GM18909 (cell line): ENCODE measurements around the gene TRIM75.
"Not testable (repeated sequence)": the region's sequence is repeated elsewhere in the genome, so short reads cannot be mapped to it uniquely, and the experiment has no call there.

Source experiments
- ATAC-seq: cut with Tn5 transposase; IDR thresholded peaks from one replicate; pipeline ENCODE4 v1.9.1; 2021; ENCODE audit warnings: mild to moderate bottlenecking; ENCODE audit not compliant: unreplicated experiment, poor library complexity

Gene TRIM75

GRCh38 chr4:165073346-165073745 lies 19.7 kb downstream of the TRIM75 start:
- not testable (repeated sequence) for ATAC-seq

DNA sequence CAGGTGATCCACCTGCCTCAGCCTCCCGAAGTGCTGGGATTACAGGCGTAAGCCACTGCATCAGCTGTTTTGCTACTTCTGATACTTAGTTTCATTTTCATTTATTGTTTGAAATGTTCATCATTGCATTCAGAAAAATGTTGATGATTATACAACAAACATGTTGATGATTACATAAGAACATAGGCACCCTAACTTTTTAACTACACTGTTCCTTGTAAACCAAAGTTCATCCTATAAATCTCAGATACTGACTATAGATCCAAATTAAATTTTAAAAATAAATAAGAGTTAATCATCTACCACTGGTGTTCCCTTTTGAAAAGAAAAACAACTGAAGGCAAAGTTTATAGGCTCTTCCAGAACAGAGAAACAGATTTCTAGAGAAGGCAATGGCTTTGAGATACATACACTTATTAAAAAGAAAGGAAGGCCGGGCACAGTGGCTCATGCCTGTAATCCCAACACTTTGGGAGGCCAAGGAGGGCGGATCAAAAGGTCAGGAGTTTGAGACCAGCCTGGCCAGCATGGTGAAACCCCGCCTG lies 23.4 kb downstream of the TRIM75 start:
- ATAC-seq, result no peak

DNA sequence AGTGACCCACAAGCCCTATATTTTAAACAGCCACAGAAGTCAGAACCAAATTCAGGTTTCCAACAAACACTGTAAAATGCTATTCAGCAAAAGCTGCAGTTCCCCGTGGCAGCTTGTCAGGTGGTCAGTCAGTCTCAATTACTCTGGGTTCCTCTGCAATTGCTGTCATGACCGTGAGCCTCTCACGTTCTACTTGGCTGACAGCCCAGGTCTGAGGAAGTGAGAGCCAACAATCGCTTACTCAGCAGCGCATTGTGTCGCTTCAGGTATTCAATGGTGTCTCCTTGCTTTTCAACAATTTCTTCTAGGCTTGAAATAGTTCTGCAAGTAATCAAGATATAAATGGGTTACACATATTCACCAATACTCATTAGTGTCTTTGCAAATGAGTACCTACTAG lies 25.8 kb downstream of the TRIM75 start:
- ATAC-seq, result no peak

DNA sequence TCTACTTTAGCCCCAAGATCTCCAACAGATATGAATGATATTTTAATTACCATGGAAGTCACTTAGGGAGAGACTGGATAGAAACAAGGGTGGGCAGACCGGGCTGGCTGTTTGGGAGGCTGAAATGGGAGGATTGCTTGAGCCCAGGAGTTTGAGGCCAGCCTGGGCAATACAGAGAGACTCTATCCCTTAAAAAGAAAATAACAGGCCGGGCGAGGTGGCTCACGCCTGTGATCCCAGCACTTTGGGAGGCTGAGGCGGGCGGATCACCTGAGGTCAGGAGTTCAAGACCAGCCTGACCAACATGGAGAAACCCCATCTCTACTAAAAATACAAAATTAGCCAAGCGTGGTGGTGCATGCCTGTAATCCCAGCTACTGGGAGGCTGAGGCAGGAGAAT lies 31.1 kb downstream of the TRIM75 start:
- ATAC-seq, result not testable (repeated sequence)

DNA sequence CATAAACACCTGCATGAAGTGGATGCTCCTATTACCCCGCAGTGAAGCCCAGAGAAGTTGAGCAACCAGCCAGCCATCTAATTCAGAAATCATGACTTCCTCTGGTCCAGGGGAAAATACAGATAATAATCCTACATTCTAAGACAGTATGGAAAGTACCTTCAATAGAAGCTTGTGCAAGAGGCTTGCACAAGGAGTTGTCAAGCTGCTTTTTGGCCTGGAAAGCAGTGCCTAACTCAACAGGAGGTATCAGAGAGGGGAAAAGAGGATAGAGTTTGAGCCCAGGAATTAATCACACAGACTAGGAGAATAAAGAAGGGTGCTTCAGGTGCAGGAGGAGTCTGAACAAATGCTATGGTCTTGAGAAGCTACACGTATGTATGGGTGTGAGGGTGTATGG lies 32.3 kb downstream of the TRIM75 start:
- no peak for ATAC-seq

- ATAC-seq, result no peak
These were observed 34.7 kb downstream of the TRIM75 start for GRCh38 chr4:165088366-165088765.

GRCh38 chr4:165092187-165092586 lies 38.5 kb downstream of the TRIM75 start:
- not testable (repeated sequence) for ATAC-seq

DNA sequence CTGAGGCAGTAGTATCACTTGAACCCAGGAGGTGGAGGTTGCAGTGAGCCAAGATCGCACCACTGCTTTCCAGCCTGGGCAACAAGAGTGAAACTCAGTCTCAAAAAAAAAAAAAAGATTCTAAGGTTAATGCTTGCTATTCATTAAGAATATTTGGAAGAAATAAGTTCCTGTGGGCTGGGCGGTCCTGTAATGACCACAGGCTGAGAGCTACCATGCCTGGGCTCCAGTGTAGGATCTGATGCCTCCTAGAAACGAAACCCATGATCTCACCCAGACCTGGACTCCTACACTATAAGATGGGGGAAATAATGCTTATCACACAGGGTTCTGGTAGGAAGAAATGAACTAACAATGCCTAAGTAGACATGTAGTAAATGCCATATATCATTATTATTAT lies 41.2 kb downstream of the TRIM75 start:
- no peak for ATAC-seq

DNA sequence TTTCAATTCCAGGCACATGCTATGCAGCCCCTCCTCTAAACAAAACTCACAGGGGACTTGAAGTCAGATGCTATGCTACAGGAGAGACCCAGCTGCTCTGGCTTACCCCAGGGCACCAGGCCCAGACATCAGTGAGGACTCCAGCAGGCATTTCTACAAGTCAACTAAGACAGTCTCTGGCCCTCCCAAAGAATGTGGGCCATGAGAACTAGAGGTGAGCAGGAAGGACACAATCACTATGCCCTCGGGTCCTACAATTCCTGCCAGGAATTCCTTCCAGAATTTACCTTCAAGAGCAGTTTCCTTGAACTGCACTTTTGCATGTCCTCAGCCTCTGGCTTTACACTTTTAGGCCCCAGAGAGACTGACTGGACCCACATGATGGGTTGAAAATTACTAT lies 41.6 kb downstream of the TRIM75 start:
- ATAC-seq, result no peak

DNA sequence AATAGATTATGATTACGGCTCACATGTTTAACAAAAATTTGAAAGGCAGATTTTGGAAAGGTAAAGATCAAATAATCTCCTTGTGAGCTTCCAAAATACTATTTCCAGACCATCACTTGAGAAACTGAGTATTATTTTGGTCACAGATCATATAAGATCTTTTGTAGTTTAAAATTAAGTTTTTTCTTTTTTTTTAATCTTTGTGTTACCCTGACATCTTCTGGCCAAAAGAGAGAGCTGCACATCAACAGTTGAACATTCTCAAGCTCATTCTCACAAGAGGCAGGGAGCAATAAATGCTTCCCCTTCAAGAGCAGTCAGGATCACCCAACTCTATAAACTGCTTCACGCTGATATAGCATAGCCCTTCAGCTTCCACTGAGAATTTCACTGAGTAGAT lies 43.1 kb downstream of the TRIM75 start:
- ATAC-seq, result no peak

DNA sequence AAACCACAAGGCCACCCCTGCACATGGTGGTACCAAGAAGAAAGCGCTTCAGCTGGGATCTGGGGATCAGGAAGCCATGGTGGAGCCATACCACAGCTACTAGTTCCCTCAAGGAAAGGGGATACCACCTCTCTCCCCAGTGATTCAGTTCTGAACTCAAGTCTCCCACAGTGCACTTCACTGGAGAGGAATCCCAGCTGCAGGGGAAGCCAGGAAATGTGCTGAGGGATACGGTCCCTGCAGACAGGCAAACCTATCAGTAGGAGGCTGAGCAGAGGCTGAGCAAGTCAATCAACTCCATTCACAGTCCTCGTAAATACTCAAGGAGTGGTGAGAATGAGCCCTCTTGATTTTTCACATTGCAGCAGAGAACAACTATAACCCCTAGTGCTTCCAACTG lies 48.0 kb downstream of the TRIM75 start:
- ATAC-seq, result no peak

DNA sequence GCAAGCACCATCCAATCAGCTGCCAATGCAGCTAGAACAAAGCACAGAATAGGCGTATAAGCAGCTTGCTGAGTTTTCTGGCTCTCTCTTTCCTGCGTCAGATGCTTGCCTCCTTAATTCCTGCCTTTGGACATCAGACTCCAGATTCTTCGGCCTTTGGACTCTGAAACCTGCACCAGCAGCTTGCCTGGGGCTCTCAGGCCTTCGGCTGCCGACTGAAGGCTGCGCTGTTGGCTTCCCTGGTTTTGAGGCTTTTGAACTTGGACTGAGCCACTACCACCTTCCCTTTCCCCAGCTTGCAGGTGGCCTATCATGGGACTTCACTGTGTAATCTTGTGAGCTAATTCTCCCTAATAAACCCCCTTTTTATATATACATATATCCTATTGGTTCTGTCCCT lies 52.9 kb downstream of the TRIM75 start:
- no peak for ATAC-seq
